Measurements from ENCODE around the gene DRD1.
A peak's percentile ranks its signal among the peaks of the same experiment; 100 is the strongest.

Gene DRD1

GRCh38 chr5:175444060-175444904, at the start of gene DRD1:
TSS of gene DRD1 (minus strand) at chr5:175444182. CDS start at chr5:175443099, 1,083 bp downstream.
- no peak for DNase-seq

GRCh38 chr5:175493726-175494125, 49.7 kb upstream of the DRD1 start:
- DNase-seq = no peak

DNA sequence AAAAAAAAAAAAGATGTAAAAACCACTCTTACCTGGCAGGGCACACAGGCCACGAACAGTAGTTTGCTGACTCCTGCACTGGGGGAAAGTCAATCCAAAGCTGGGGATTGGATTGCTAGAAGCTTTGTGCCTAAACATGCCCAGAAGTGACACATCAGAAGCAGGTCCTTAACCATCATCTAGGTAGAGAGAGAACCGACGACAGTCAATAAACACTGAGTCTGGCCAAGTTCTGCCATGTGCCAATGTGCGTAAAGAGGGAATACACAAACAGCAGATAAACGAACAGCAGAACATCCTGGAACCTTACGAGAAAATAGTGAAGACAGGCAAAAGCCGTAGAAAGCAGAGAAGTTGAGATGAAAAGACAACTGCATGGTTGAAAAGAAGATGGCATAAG, 49.3 kb upstream of the DRD1 start:
- no peak for DNase-seq

DNA sequence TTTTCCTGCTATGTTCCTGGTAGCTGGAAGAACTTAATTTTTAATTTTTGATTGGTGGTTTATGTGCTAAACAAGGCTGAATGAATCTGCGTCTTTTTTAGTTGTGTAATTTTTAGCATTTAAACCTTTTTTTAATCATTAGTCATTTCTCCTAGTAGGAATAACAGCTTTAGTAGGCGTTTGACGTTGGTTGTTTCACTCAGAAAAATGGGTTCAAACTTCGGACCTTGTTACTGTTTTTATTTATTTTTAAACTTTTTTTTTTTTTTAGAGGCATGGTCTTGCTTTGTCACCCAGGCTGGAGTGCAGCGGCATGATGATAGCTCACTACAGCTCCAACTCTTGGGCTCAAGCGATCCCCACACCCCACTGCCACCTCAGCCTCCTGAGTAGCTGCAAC, 47.2 kb upstream of the DRD1 start:
- no peak for DNase-seq

DNA sequence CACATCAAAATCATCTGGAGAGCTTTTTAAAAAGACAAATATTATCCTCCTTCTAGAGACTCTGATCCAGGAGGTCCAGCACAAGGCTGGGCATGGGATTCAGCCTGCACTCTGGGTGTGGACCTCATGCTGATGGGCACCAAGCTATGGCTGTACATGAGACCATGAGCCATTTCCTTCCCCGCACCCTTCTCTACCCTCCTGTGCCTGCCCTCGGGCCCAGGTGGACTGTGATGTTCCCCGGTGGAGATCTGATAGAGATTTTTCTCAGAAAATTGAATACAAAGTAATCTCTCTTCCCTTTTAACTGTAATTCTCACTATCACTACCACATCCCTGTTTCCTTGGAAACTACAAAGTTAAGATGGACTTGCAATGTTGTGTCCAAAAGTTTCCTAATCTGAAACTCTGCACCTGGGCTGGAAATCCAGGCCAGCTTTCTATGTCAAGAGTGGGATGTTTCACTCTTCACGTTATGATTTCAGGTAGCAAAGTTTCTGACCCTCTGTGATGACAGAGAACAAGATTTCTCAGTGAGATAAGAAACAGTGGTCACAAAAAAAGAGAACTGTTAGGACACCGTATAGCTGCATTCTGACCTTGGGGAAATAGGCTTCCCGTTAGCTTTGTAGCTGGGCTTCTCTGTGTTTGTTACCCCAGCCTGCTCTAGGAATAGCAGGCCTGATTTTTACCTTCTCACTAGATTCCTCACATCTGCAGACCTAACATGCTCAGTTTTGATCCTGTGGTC, 45.9 kb upstream of the DRD1 start:
- DNase-seq = no peak

- no peak for DNase-seq
These were observed 43.7 kb upstream of the DRD1 start for GRCh38 chr5:175487514-175488222.

DNA sequence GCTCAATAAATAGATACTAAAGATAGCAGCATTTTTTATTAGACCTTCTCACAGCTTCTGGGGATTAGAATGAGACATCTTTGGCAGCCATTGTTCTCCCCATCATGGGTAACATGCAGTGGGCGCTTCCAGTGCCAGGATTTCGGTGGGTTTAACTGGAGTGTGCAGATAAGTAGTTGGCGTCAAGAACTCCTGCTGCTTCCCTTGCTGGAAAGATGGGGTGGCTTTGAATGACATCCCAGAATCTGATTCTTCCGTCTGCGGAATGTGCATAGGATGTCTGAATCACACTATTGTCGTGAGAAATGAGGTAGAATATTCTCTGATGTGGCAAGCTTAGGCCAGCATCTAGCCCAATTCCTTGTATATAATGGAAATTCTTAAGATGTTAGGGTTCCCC, 41.6 kb upstream of the DRD1 start:
- DNase-seq = no peak

DNA sequence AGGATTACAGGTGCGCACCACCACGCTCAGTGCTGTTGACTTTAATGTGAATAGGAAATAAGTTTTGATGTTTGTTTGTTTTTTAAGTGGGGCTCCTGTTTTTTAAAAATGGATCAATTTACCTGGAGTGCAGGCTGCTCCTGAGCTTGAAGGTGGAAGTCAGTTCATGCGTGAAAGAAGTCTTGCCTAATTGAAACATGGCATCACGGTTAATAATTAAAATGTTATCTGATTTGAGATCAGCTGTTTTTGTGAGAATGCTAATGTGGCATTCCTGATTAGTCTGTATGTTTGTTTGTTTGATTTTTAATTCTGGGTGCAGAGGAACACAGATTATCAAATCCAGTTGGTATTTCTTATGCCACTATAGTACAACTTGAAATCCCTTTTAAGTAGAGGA, 40.8 kb upstream of the DRD1 start:
- DNase-seq = no peak

DNA sequence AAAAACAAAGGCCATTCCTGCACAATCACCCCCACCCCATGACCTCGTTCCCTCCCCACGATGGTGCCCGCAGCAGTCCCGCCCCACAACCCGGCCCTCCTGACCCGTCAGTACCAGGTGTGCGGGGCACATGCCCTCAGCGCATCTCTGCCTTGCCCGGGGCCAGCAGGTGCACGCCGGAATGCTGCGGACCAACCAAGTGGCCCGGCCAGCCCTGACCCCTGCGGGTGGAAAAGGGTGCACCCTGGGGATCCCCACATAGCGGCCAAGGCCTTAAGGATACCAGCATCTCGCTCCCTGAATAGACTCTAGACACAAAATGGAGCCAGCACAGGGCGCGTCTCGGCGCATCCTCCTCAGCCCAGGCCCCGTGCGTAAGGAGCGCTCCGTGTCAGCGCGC, 40.3 kb upstream of the DRD1 start:
- DNase-seq = no peak

DNA sequence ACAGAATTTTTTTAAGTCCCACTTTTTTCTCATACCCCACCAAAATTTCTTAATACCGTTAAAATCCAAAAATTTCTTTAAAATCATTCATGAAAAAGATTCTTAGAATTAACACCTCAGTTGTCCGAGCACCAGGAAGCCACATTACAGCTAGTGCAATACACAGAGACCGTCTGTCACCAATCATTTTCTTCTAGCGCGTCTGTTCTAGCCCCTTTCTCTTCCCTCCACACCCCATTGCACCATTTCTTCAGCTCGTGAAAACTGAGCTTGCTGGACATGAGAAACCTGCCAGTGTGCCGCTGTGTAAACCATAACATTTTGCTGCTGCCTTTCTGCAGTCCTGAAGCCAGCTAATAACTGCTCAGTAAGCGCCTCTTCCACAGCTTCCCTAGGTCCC, 39.4 kb upstream of the DRD1 start:
- DNase-seq = no peak

- no peak for DNase-seq
These were observed 35.3 kb upstream of the DRD1 start for GRCh38 chr5:175479125-175479881.

- DNase-seq = peak; percentile 36
These were observed 34.6 kb upstream of the DRD1 start, which contains the start of gene SFXN1 for GRCh38 chr5:175478384-175479124. TSS of gene SFXN1 (plus strand) at chr5:175478560. CDS start at chr5:175492104, 13,544 bp downstream.

- no peak for DNase-seq
These were observed 34.0 kb upstream of the DRD1 start for GRCh38 chr5:175478008-175478383.

- DNase-seq = no peak
These were observed 33.5 kb upstream of the DRD1 start for GRCh38 chr5:175477440-175477839.

DNA sequence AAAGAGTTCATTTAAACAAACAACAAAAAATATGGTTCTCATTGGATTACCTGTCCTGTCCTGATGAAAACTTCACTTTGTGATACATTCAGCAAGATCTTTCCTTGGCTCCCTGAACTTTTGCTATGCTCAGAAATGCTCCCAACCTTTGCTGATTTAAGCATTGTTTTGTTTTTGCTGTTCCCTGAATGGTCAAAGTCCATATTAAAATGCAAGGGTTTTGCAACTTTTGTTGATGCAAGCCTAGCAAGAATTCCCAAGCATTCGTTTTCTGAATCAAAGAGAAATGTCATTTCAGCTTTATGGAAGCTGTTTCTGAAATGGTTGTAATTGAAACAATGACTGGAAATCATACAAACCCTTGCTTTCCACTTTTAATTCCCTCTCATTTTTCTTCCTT, 31.3 kb upstream of the DRD1 start:
- no peak for DNase-seq

DNA sequence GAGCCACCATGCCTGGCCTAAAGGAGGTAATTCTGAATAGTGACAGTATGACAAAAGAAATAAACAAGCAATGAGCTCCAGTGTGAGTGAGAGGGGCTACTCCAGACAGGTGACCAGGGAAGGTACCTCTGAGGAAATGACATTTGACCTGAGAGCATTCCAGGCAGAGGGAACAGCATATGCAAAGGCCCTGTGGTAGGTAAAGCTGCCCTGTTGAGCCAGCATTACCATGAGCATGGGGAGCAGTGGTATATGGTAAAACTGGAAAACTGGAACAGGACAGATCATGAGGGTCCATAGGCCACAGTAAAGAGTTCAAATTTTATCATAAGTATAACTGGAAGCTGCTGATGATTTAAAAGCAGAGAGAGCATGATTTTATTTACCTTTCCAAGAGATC, 28.4 kb upstream of the DRD1 start:
- DNase-seq = no peak

GRCh38 chr5:175471628-175472027, 27.6 kb upstream of the DRD1 start:
- DNase-seq = peak; percentile 25

DNA sequence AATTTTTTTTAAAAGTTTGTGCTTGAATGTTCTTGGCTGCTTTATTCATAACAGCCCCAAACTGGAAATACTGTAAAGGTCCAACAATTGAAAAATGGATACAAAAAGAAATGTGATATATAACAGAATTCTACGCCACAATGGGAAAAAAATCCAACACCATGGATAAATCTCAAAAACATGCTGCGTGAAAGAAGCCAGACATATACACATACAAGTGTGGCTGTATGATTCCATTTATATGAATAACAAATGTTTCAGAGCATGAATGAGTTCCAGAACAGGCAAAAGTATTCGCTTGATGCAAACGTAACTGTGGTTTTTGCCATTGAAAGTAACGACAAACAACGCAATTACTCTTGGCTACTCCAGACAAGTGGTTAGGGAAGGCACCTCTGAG, 27.2 kb upstream of the DRD1 start:
- no peak for DNase-seq

GRCh38 chr5:175470781-175471180, 26.8 kb upstream of the DRD1 start:
- DNase-seq = peak; percentile 41

- no peak for DNase-seq
These were observed 25.9 kb upstream of the DRD1 start for GRCh38 chr5:175469916-175470315.

GRCh38 chr5:175468892-175469291, 24.9 kb upstream of the DRD1 start:
- no peak for DNase-seq
